HepG2 (cell line): ENCODE data around the gene TRPT1. TPM values are rescaled to one million over a fixed set of nuclear protein-coding genes. Genes with fewer than 3 reads are reported as not detected.

Experiments used
- AHR ChIP-seq: IDR thresholded peaks from 2 replicates; pipeline ENCODE4 v1.6.1; 2018; ENCODE audit warnings: missing genetic modification reagents, missing compliant biosample characterization
- CCDC6 ChIP-seq: sonication (generic); formaldehyde crosslinking; IDR thresholded peaks from 2 replicates; pipeline ENCODE4 v1.8.1; 2022; ENCODE audit warnings: mild to moderate bottlenecking, missing genetic modification reagents, moderate library complexity
- GABPB1 ChIP-seq: IDR thresholded peaks from 2 replicates; pipeline ENCODE4 v1.6.1; 2016; ENCODE audit warnings: mild to moderate bottlenecking, missing genetic modification reagents, moderate library complexity, missing compliant biosample characterization
- JUND ChIP-seq: sonication (generic); formaldehyde crosslinking; IDR thresholded peaks from 2 replicates; pipeline ENCODE4 v1.8.0; 2022; ENCODE audit warnings: mild to moderate bottlenecking, missing genetic modification reagents
- KLF12 ChIP-seq: sonication (generic); formaldehyde crosslinking; IDR thresholded peaks from 2 replicates; pipeline ENCODE4 v1.4.0; 2020; ENCODE audit warnings: missing genetic modification reagents, borderline replicate concordance
- KMT2A ChIP-seq: sonication (generic); formaldehyde crosslinking; IDR thresholded peaks from 2 replicates; pipeline ENCODE4 v1.4.0; 2020; ENCODE audit warnings: missing genetic modification reagents
- MAF1 ChIP-seq: sonication (generic); formaldehyde crosslinking; IDR thresholded peaks from 2 replicates; pipeline ENCODE4 v1.5.0; 2020; ENCODE audit warnings: missing genetic modification reagents, borderline replicate concordance
- MEIS1 ChIP-seq: sonication (generic); formaldehyde crosslinking; IDR thresholded peaks from 2 replicates; pipeline ENCODE4 v1.9.0; 2021; ENCODE audit warnings: mild to moderate bottlenecking, missing genetic modification reagents, moderate library complexity, borderline replicate concordance
- MYNN ChIP-seq: sonication (generic); formaldehyde crosslinking; IDR thresholded peaks from 2 replicates; pipeline ENCODE4 v1.4.0; 2020; ENCODE audit warnings: mild to moderate bottlenecking, low read depth, missing genetic modification reagents
- PHF20 ChIP-seq: sonication (generic); formaldehyde crosslinking; IDR thresholded peaks from 2 replicates; pipeline ENCODE4 v1.5.0; 2020; ENCODE audit warnings: mild to moderate bottlenecking, missing genetic modification reagents
- PPARG ChIP-seq: conservative IDR thresholded peaks from 2 replicates; pipeline ENCODE4 v1.6.1; 2016; ENCODE audit warnings: missing biosample characterization, missing genetic modification reagents
- SMAD1 ChIP-seq: sonication (generic); formaldehyde crosslinking; IDR thresholded peaks from 2 replicates; pipeline ENCODE4 v1.4.0; 2020; ENCODE audit warnings: missing genetic modification reagents, low read depth, mild to moderate bottlenecking, borderline replicate concordance
- TCF12 ChIP-seq, 2 experiments: fragments of 450-650 bp in 1 of 2; sonication (generic) in 1 of 2; formaldehyde crosslinking in 1 of 2; IDR thresholded peaks; 2 replicates each; pipeline versions ENCODE4 v1.6.1 to v1.8.0; 2017 to 2022; ENCODE audit warnings: antibody characterized with exemption in 1 of 2, mild to moderate bottlenecking in 1 of 2, missing genetic modification reagents in 1 of 2, moderate library complexity in 1 of 2
- ZBTB1 ChIP-seq: sonication (generic); formaldehyde crosslinking; IDR thresholded peaks from 2 replicates; pipeline ENCODE4 v1.4.0; 2020; ENCODE audit warnings: missing genetic modification reagents, borderline replicate concordance
- ZC3H13 ChIP-seq: sonication (generic); formaldehyde crosslinking; IDR thresholded peaks from 2 replicates; pipeline ENCODE4 v1.8.1; 2023; ENCODE audit warnings: mild to moderate bottlenecking, missing genetic modification reagents, moderate library complexity
- ZFP62 ChIP-seq: sonication (generic); formaldehyde crosslinking; IDR thresholded peaks from 2 replicates; pipeline ENCODE4 v1.4.0; 2020; ENCODE audit warnings: missing genetic modification reagents
- ZNF225 ChIP-seq: sonication (generic); formaldehyde crosslinking; IDR thresholded peaks from 2 replicates; pipeline ENCODE4 v1.4.0; 2020; ENCODE audit warnings: mild to moderate bottlenecking, missing genetic modification reagents
- ZNF33B ChIP-seq: sonication (generic); formaldehyde crosslinking; IDR thresholded peaks from 2 replicates; pipeline ENCODE4 v1.5.1; 2020; ENCODE audit warnings: mild to moderate bottlenecking, missing genetic modification reagents
- ZNF703 ChIP-seq: sonication (generic); formaldehyde crosslinking; IDR thresholded peaks from 2 replicates; pipeline ENCODE4 v1.5.1; 2020; ENCODE audit warnings: missing genetic modification reagents, mild to moderate bottlenecking, moderate library complexity, borderline replicate concordance
- ZNF713 ChIP-seq: sonication (generic); formaldehyde crosslinking; IDR thresholded peaks from 2 replicates; pipeline ENCODE4 v1.4.0; 2020; ENCODE audit warnings: mild to moderate bottlenecking, missing genetic modification reagents
- polyA plus RNA-seq, 8 experiments: library from polyadenylated mRNA; depleted of rRNA in 3 of 8; stranded (reverse) in 7 of 8; unstranded in 1 of 8; fragments of >200 nt; fragmentation: Illumina TruSeq in 4 of 8; extraction: Trizol in 4 of 8; gene quantifications; 2 replicates each; pipeline versions ENCODE4 v1.2.1 to v1.2.3, GENCODE V29; 2011 to 2016; ENCODE audit warnings: low read depth in 4 of 8, missing spikeins in 1 of 8, mixed read lengths in 1 of 8; ENCODE audit not compliant: insufficient read depth in 1 of 8
- total RNA-seq, 5 experiments: library from RNA; depleted of rRNA; stranded (reverse); fragments of >200 nt; fragmentation: Illumina TruSeq; extraction: Trizol; gene quantifications; 2 replicates each; pipeline ENCODE4 v1.2.3, GENCODE V29; 2016; ENCODE audit warnings: low read depth in 1 of 5
- TF ChIP-seq, protein P1 (sequence below), 2 experiments: sonication (generic) in 1 of 2; formaldehyde crosslinking in 1 of 2; IDR thresholded peaks; 2 replicates each; pipeline versions ENCODE4 v1.4.0 to v1.6.1; 2016 to 2020; ENCODE audit warnings: borderline replicate concordance in 1 of 2, low read depth in 1 of 2, mild to moderate bottlenecking in 1 of 2, missing genetic modification reagents in 1 of 2
- TF ChIP-seq, protein P2 (sequence below): sonication (generic); formaldehyde crosslinking; conservative IDR thresholded peaks from 2 replicates; pipeline ENCODE4 v1.4.0; 2020; ENCODE audit warnings: missing genetic modification reagents

Gene TRPT1
- total and polyA plus RNA-seq, 2 of the 13 experiments (the other 11 are each of a cell fraction or from before 2014, with no cell fraction given): 24.8 to 40.7 TPM

DNA sequence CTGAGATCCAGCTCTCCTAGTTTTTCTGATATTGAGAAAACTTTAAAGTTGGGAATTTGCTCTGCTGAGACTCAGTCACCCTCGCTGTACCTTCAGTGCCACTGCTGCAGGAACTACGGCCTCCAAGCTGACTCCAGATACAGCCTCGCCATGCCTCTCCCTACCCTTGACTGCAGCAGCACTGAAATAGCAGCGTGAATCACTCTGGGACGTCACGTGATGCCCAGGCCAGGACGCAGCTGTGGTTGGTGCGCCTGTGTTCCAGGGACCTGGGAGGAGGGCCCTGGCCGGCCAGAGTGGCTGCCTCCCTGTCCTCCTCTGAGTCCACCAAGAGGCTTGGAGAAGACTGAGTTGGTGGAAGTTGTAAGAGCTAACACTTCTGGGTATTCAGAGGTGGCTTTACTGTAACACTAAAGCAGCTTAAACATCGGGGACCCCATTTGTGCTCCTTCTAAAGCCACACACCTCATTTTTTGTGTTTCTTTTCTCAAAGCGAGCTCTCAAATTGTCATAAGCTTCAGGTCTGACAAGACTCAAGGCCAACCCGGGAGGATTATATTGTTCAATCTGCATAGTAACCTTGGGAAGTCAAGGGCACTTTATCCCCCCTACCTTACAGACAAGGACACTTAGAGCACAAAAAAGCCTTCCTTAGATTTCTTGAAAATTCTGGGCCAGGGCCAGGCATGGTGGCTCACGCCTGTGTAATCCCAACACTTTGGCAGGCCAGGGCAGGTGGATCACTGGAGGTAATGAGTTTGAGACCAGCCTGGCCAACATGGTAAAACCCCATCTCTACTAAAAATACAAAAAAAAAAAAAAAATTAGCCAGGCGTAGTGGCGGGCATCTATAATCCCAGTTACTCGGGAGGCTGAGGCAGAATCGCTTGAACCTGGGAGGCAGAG lies 44.2 kb downstream of the TRPT1 start (continued):
- TF ChIP-seq, protein P1, sequence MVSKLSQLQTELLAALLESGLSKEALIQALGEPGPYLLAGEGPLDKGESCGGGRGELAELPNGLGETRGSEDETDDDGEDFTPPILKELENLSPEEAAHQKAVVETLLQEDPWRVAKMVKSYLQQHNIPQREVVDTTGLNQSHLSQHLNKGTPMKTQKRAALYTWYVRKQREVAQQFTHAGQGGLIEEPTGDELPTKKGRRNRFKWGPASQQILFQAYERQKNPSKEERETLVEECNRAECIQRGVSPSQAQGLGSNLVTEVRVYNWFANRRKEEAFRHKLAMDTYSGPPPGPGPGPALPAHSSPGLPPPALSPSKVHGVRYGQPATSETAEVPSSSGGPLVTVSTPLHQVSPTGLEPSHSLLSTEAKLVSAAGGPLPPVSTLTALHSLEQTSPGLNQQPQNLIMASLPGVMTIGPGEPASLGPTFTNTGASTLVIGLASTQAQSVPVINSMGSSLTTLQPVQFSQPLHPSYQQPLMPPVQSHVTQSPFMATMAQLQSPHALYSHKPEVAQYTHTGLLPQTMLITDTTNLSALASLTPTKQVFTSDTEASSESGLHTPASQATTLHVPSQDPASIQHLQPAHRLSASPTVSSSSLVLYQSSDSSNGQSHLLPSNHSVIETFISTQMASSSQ (IDR thresholded peaks at IDR 0.05; ENCODE audit: low read depth): no peak
- TF ChIP-seq, protein P1 (CRISPR knock-in tag; IDR thresholded peaks at IDR 0.05; ENCODE audit: borderline replicate concordance): no peak
- TF ChIP-seq MEIS1 (CRISPR knock-in tag): no peak
- TF ChIP-seq ZNF33B (CRISPR knock-in tag): no peak
- TF ChIP-seq ZC3H13 (CRISPR knock-in tag): peak; percentile 87; the same call in 1 of the 2 replicates
- TF ChIP-seq ZBTB1 (CRISPR knock-in tag): no peak
- no peak for TF ChIP-seq MYNN (CRISPR knock-in tag)
- 0 out of 2 replicates have a peak, but pooled peaks have one; percentile 63 for TF ChIP-seq JUND (CRISPR knock-in tag)
- no peak for TF ChIP-seq ZNF713 (CRISPR knock-in tag)
- no peak for TF ChIP-seq SMAD1
- TF ChIP-seq KMT2A (CRISPR knock-in tag): no peak
- peak; percentile 28; the same call in 1 of the 2 replicates for TF ChIP-seq GABPB1 (CRISPR knock-in tag)
- TF ChIP-seq ZFP62 (CRISPR knock-in tag): no peak
- no peak for TF ChIP-seq ZNF225 (CRISPR knock-in tag)
- TF ChIP-seq PPARG: no peak
- TF ChIP-seq TCF12 (IDR thresholded peaks at IDR 0.05): no peak
- TF ChIP-seq TCF12 (CRISPR knock-in tag; IDR thresholded peaks at IDR 0.05): no peak
- TF ChIP-seq CCDC6 (CRISPR knock-in tag): no peak
- TF ChIP-seq KLF12: 0 out of 2 replicates have a peak, but pooled peaks have one; percentile 42
- TF ChIP-seq, protein P2, sequence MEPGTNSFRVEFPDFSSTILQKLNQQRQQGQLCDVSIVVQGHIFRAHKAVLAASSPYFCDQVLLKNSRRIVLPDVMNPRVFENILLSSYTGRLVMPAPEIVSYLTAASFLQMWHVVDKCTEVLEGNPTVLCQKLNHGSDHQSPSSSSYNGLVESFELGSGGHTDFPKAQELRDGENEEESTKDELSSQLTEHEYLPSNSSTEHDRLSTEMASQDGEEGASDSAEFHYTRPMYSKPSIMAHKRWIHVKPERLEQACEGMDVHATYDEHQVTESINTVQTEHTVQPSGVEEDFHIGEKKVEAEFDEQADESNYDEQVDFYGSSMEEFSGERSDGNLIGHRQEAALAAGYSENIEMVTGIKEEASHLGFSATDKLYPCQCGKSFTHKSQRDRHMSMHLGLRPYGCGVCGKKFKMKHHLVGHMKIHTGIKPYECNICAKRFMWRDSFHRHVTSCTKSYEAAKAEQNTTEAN (CRISPR knock-in tag): no peak
- TF ChIP-seq PHF20 (CRISPR knock-in tag): no peak
- TF ChIP-seq AHR (CRISPR knock-in tag): no peak
- TF ChIP-seq ZNF703 (CRISPR knock-in tag): no peak
- TF ChIP-seq MAF1 (CRISPR knock-in tag): no peak
